ENCODE measurements around the gene FAM193A.
"Not testable (repeated sequence)": the region's sequence is repeated elsewhere in the genome, so short reads cannot be mapped to it uniquely, and the experiment has no call there.

FAM193A gene

GRCh38 chr4:2695346-2696060 lies 159.1 kb downstream of the FAM193A start:
- no peak for DNase-seq (ENCODE audit: low read depth)

- DNase-seq (ENCODE audit: low read depth) = no peak
Observed at GRCh38 chr4:2696423-2696822, 160.0 kb downstream of the FAM193A start.

GRCh38 chr4:2697995-2698414 lies 161.6 kb downstream of the FAM193A start:
- no peak for DNase-seq (ENCODE audit: low read depth)

- no peak for DNase-seq (ENCODE audit: low read depth)
Observed at GRCh38 chr4:2698504-2698903, 162.1 kb downstream of the FAM193A start.

- no peak for DNase-seq (ENCODE audit: low read depth)
Observed at GRCh38 chr4:2698951-2699505, 162.6 kb downstream of the FAM193A start.

- no peak for DNase-seq (ENCODE audit: low read depth)
Observed at GRCh38 chr4:2699534-2699933, 163.1 kb downstream of the FAM193A start.

- DNase-seq (ENCODE audit: low read depth) = no peak
Observed at GRCh38 chr4:2700031-2700430, 163.6 kb downstream of the FAM193A start.

GRCh38 chr4:2702361-2702760 lies 165.9 kb downstream of the FAM193A start:
- DNase-seq (ENCODE audit: low read depth) = no peak

- DNase-seq (ENCODE audit: low read depth) = no peak
Observed at GRCh38 chr4:2702770-2703169, 166.3 kb downstream of the FAM193A start.

- no peak for DNase-seq (ENCODE audit: low read depth)
Observed at GRCh38 chr4:2712261-2712842, 175.9 kb downstream of the FAM193A start.

- DNase-seq (ENCODE audit: low read depth) = no peak
Observed at GRCh38 chr4:2713337-2713736, 176.9 kb downstream of the FAM193A start.

- peak; percentile 11 for DNase-seq (ENCODE audit: low read depth)
Observed at GRCh38 chr4:2714061-2714770, 177.8 kb downstream of the FAM193A start.

- no peak for DNase-seq (ENCODE audit: low read depth)
Observed at GRCh38 chr4:2714918-2715317, 178.5 kb downstream of the FAM193A start.

GRCh38 chr4:2715426-2715825 lies 179.0 kb downstream of the FAM193A start:
- no peak for DNase-seq (ENCODE audit: low read depth)

- DNase-seq (ENCODE audit: low read depth) = no peak
Observed at GRCh38 chr4:2716236-2716635, 179.8 kb downstream of the FAM193A start.

GRCh38 chr4:2721586-2721985 lies 185.1 kb downstream of the FAM193A start:
- no peak for DNase-seq (ENCODE audit: low read depth)

- DNase-seq (ENCODE audit: low read depth) = no peak
Observed at GRCh38 chr4:2722033-2722432, 185.6 kb downstream of the FAM193A start.

GRCh38 chr4:2723751-2724150 lies 187.3 kb downstream of the FAM193A start:
- DNase-seq (ENCODE audit: low read depth) = no peak

- DNase-seq (ENCODE audit: low read depth) = no peak
Observed at GRCh38 chr4:2725380-2725779, 188.9 kb downstream of the FAM193A start.

- not testable (repeated sequence) for DNase-seq (ENCODE audit: low read depth)
Observed at GRCh38 chr4:2726881-2727280, 190.4 kb downstream of the FAM193A start.

- no peak for DNase-seq (ENCODE audit: low read depth)
Observed at GRCh38 chr4:2728221-2728620, 191.8 kb downstream of the FAM193A start.

GRCh38 chr4:2728806-2729532 lies 192.5 kb downstream of the FAM193A start:
- DNase-seq (ENCODE audit: low read depth) = no peak
